Psoas muscle (tissue), 8 donors: ENCODE results near the gene FBXW5. TPM values are rescaled to one million over a fixed set of nuclear protein-coding genes. Genes with fewer than 3 reads are reported as not detected.

ENCODE experiments used
- ATAC-seq, 4 donors: fragments of 200-7000 bp; cut with Tn5 transposase; one replicate each; pipeline ENCODE4 v1.9.1; 2020; ENCODE audit warnings: moderate library complexity in 3 of 4, mild to moderate bottlenecking in 2 of 4
- DNase-seq, 2 donors: peaks; one replicate each; pipeline ENCODE4 v3.0.0-alpha.2; 2020
- H3K27ac ChIP-seq: fragments of 200-600 bp; one replicate; pipeline ENCODE4 v1.8.0; 2022
- H3K27me3 ChIP-seq, 3 donors: fragments of 200-600 bp in 1 of 3; one replicate each; pipeline versions ENCODE4 v1.6.1 to v1.8.0; 2013 to 2022; ENCODE audit warnings: low read length in 2 of 3, mild to moderate bottlenecking in 2 of 3, moderate library complexity in 1 of 3; ENCODE audit not compliant: insufficient read depth in 3 of 3
- H3K36me3 ChIP-seq, 2 donors: fragments of 200-600 bp in 1 of 2; one replicate each; pipeline versions ENCODE4 v1.6.1 to v1.8.0; 2013 to 2022; ENCODE audit warnings: low read depth in 1 of 2, mild to moderate bottlenecking in 1 of 2, moderate library complexity in 1 of 2; ENCODE audit not compliant: insufficient read depth in 1 of 2
- H3K4me1 ChIP-seq: fragments of 200-600 bp; one replicate; pipeline ENCODE4 v1.8.0; 2022
- H3K4me3 ChIP-seq: fragments of 200-600 bp; one replicate; pipeline ENCODE4 v1.8.0; 2022; ENCODE audit warnings: mild to moderate bottlenecking
- H3K9me3 ChIP-seq: fragments of 200-600 bp; one replicate; pipeline ENCODE4 v1.8.0; 2022
- CTCF ChIP-seq: fragments of 200-600 bp; IDR thresholded peaks from one replicate; pipeline ENCODE4 v1.8.0; 2022; ENCODE audit warnings: antibody characterized with exemption
- WGBS, 3 donors: extraction: QIAGEN DNeasy Blood & Tissue Kit; methylation state at CpG; one replicate each; pipeline versions ENCODE4 v1.1.6 to v1.1.7; 2013; 5-methylcytosine and 5-hydroxymethylcytosine counted together
- intact Hi-C, 2 donors: fragments of 100-400 bp; cut with DNase I; formaldehyde crosslinking; loops; one replicate each; pipeline versions ENCODE4 v1.11.0 to v1.14.2; 2022
- polyA plus RNA-seq, 3 donors: library from polyadenylated mRNA; stranded (reverse); fragments of 200-250 nt; gene quantifications; one replicate each; pipeline ENCODE4 v1.2.3, GENCODE V29; 2013
- total RNA-seq, 4 donors: library from RNA; stranded (reverse); fragmentation: NEBNext Ultra II Directional in 2 of 4; extraction: Animal tissue kit (Norgen Biotek cat#: 25700) in 2 of 4; gene quantifications; one replicate each; pipeline versions ENCODE4 v1.2.1 to v1.2.4, GENCODE V29; 2021 to 2023
- donor health status: healthy with polysubstance abuse.
- donor health status: DM: no; HTN: no; CAD: no; lungs with moderate emphysema.
- donor health status: Bipolar disorder and iron deficiency.
- donor health status: healthy.
- donor health status: DM: yes; HTN: yes; CAD: no.
- donor health status: DM: no; HTN: no; CAD: no.
- donor health status: DM: no; HTN: no; CAD: no.
- donor health status: DM: yes; HTN: yes; CAD: no.

Gene FBXW5
- total and polyA plus RNA-seq, 7 donors, result 135 to 261 (median 202) TPM

GRCh38 chr9:136944212-136944518 lies 373 bp downstream of the FBXW5 start:
- DNase-seq (no peak), ATAC-seq (peak; percentile 1 to 15 (median 11))
- intact Hi-C loops, result loop anchor here in 1 of 2 donors (5.0 kb wide), 3 partner anchors 42 to 97 kb away; partner anchors contain the start of genes EDF1 and PHPT1
- H3K4me1 ChIP-seq, result peaks cover 44% of the 10 kb centered on the region
- H3K4me3 ChIP-seq, result peak overlapping the region; percentile 88
- peak overlapping the region; percentile 94 for H3K27ac ChIP-seq
- 0% methylated on average over 20 to 45 of the region's 45 CpGs for WGBS, 3 donors
- H3K9me3 ChIP-seq, result no peaks in the 10 kb centered on the region
- no peak for TF ChIP-seq CTCF
- no peaks in the 10 kb centered on the region for H3K27me3 ChIP-seq
- peaks cover 20 to 36% of the 10 kb centered on the region in 2 donors for H3K36me3 ChIP-seq

DNA sequence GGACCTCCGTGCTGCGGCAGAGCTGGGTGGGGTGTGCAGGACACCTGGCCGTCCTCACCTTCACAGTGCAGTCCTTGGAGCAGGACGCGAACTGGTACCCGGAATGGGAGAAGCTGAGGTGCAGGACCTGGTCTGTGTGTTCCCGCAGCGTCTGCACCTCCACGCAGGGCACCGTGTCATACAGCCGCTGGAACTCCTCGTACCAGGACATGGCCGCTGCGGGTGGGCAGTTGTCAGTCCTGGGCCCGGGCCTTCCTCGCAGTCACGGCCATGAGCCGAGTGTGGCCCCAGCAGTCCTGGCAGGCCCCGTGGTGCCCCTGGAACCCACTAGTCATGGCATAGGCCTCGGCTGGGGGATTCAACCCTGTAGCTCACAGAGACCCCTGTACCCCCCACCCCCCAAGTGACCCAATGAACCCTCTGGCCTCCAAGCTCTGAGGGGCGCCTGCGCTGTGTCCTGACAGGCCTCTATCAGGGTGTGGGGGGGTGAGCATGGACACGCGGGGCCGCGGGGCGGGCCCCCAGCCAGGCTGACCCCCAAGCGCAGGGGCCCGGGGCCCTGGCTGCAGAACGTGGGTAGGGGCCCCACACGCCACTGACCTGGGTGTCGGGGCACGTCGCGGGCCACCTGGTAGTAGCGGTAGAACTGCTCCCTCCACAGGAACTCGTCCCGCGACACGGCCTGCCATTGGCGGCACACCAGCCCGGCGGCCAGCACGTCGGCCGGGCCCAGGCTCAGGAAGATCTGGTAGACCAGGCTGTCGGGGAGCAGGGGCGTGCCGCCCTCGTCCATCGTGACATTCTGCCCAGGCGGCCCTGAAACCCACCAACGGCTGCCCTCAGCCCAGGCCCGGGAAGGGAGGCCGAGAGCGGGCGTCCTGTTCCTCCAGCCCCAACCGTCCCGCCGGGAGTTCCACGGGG lies 987 bp downstream of the FBXW5 start:
- no peak for ATAC-seq
- DNase-seq, result peak in 1 of 2 donors; percentile 74
- H3K9me3 ChIP-seq, result no peaks in the 10 kb centered on the region
- TF ChIP-seq CTCF, result no peak
- peaks cover 43% of the 10 kb centered on the region for H3K4me1 ChIP-seq
- 14 to 18% (median 17%) methylated on average over 50 to 61 of the region's 61 CpGs for WGBS, 3 donors
- H3K4me3 ChIP-seq, result peak overlapping the region; percentile 88
- intact Hi-C loops, result loop anchor here in 1 of 2 donors (2.0 to 5.0 kb wide), 4 partner anchors 15 to 96 kb away; partner anchors contain the start of genes EDF1 and PHPT1
- no peaks in the 10 kb centered on the region for H3K27me3 ChIP-seq
- H3K36me3 ChIP-seq, result peaks cover 20 to 36% of the 10 kb centered on the region in 2 donors
- peak overlapping the region; percentile 94 for H3K27ac ChIP-seq

GRCh38 chr9:136942881-136943230 lies 1.7 kb downstream of the FBXW5 start:
- DNase-seq (no peak), ATAC-seq (no peak)
- Histone ChIP-seq H3K27ac (peak overlapping the region; percentile 94), H3K4me1 (peaks cover 36% of the 10 kb centered on the region), H3K9me3 (no peaks in the 10 kb centered on the region), H3K4me3 (peak overlapping the region; percentile 88), H3K27me3 (no peaks in the 10 kb centered on the region), H3K36me3 (peaks cover 22 to 36% of the 10 kb centered on the region in 2 donors)
- intact Hi-C loops, result loop anchor here in 1 of 2 donors (2.0 to 5.0 kb wide), 4 partner anchors 14 to 96 kb away; partner anchors contain the start of genes EDF1 and PHPT1
- 85 to 90% (median 90%) methylated on average over 14 to 16 of the region's 16 CpGs for WGBS, 3 donors
- TF ChIP-seq CTCF, result no peak

DNA sequence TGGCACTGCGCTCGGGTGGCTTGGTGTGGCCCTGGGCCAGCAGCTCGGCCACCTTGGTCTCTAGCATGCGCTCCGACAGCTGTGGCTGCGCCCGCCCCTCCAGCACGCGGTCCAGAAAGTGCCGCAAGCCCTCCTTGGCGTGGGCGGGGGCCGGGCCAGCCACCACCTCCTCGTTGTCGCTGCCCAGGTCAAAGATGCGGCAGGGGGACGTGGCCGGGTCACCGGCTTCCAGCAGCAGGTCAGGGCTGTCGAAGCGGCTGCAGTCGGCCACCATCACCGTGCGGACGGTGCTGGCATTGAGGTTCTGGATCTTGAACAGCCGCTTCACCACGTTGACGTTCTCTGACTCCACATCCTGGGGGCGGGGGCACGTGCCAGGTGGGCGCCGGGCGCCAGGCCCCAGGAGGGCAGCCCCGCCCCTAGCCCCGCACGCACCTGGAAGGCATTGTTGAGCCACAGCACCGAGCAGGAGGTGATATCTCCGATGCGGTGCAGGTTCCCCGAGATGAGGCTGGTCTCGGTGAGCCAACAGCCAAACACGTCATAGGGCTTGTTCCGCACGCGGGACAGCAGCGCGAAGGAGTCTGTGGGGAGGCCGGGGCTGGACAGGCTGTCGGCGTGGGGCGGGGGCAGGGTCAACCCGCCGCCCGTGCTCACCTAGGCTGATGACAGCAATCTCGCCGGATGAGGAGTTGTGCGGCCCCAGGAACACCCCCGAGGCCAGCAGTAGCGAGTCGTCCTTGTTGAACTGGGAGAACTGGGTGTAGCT lies 2.2 kb downstream of the FBXW5 start:
- DNase-seq (peak in 1 of 2 donors; percentile 59), ATAC-seq (no peak)
- Histone ChIP-seq H3K27me3 (no peaks in the 10 kb centered on the region), H3K9me3 (no peaks in the 10 kb centered on the region), H3K4me1 (peaks cover 30% of the 10 kb centered on the region), H3K36me3 (peaks cover 23 to 36% of the 10 kb centered on the region in 2 donors), H3K27ac (peak overlapping the region; percentile 94), H3K4me3 (peak overlapping the region; percentile 88)
- intact Hi-C loops, result loop anchor here in 1 of 2 donors (2.0 to 5.0 kb wide), 4 partner anchors 13 to 95 kb away; partner anchors contain the start of genes EDF1 and PHPT1
- WGBS, 3 donors, result 89 to 90% (median 90%) methylated on average over 58 to 60 of the region's 60 CpGs
- TF ChIP-seq CTCF, result no peak
